Fibroblast of the aortic adventitia (primary cell): ENCODE results near the gene SPHK1. TPM values are rescaled to one million over a fixed set of nuclear protein-coding genes. Genes with fewer than 3 reads are reported as not detected.
"Not testable (repeated sequence)": the region's sequence is repeated elsewhere in the genome, so short reads cannot be mapped to it uniquely, and the experiment has no call there.

ENCODE experiments used
- DNase-seq: peaks from one replicate; pipeline ENCODE4 v3.0.0-alpha.2; 2010; ENCODE audit warnings: low read depth
- H3K4me3 ChIP-seq: 2 replicates; pipeline ENCODE4 v1.5.1; 2011; ENCODE audit warnings: low read depth, mild to moderate bottlenecking, control low read depth, low read length, moderate library complexity
- total RNA-seq: library from RNA; depleted of rRNA; stranded (reverse); fragments of >200 nt; gene quantifications from 2 replicates; pipeline ENCODE4 v1.2.3, GENCODE V29; 2012; ENCODE audit warnings: low replicate concordance
- TF ChIP-seq, protein P1 (sequence below): IDR thresholded peaks from 2 replicates; pipeline ENCODE4 v1.5.1; 2011; ENCODE audit warnings: mild to moderate bottlenecking, low read length, control low read depth, inconsistent platforms; ENCODE audit not compliant: insufficient read depth

SPHK1 gene
- total RNA-seq, 1 donor, result 31.7 TPM

DNA sequence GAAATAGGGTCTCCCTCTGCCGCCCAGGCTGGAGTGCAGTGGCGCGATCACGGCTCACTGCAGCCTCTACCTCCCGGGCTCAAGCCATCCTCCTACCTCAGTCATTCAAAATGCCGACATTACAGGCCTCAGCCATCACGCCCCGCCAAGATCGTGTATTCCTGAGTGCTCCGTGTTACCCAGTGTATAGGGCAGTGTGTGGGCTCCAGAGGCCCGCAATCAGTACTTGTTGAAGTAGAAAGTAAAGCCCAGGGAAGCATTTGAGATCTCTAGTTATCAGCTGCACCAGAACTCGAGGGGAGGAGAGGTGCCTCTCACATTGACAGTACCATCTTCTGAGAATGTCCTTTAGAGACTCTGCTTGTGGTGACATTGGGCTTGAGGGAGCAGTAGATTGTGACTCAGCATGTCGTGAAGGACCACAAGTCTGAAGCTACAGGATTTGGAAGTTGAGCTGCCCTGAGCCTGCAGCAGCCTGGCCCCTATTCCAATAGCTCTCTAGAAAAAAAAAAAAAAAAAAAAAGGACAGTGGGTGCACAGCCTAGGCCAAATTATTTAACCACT lies 29.6 kb upstream of the SPHK1 start:
- TF ChIP-seq, protein P1, sequence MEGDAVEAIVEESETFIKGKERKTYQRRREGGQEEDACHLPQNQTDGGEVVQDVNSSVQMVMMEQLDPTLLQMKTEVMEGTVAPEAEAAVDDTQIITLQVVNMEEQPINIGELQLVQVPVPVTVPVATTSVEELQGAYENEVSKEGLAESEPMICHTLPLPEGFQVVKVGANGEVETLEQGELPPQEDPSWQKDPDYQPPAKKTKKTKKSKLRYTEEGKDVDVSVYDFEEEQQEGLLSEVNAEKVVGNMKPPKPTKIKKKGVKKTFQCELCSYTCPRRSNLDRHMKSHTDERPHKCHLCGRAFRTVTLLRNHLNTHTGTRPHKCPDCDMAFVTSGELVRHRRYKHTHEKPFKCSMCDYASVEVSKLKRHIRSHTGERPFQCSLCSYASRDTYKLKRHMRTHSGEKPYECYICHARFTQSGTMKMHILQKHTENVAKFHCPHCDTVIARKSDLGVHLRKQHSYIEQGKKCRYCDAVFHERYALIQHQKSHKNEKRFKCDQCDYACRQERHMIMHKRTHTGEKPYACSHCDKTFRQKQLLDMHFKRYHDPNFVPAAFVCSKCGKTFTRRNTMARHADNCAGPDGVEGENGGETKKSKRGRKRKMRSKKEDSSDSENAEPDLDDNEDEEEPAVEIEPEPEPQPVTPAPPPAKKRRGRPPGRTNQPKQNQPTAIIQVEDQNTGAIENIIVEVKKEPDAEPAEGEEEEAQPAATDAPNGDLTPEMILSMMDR, result no peak
- H3K4me3 ChIP-seq, result no peak overlapping the region
- no peak for DNase-seq

DNA sequence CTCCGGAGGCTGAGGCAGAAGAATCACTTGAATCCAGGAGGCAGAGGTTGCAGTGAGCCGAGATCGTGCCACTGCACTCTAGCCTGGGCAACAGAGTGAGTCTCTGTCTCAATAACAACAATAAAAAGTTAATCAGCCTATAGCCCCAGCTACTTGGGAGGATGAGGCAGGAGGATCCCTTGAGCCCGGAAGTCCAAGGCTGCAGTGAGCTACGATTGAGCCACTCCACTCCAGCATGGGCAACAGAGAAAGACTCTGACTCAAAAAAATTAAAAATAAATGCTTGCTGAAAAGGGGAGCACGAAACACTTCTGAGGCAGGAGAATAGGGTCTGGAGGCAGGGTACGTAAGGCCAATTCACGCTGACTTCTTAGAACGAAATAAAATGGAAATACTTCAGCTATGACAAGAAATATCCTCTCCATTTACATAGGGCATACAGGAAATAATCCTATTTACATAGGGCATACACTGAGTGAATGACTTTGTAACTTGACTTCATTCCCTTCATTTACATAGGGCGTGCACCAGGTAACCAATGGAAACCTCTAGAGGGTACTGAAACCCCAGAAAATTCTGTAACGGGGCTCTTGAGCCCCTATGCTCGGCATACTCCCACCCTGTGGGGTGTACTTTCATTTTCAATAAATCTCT lies 27.5 kb upstream of the SPHK1 start:
- no peak overlapping the region for H3K4me3 ChIP-seq
- DNase-seq, result no peak
- TF ChIP-seq, protein P1, result no peak

DNA sequence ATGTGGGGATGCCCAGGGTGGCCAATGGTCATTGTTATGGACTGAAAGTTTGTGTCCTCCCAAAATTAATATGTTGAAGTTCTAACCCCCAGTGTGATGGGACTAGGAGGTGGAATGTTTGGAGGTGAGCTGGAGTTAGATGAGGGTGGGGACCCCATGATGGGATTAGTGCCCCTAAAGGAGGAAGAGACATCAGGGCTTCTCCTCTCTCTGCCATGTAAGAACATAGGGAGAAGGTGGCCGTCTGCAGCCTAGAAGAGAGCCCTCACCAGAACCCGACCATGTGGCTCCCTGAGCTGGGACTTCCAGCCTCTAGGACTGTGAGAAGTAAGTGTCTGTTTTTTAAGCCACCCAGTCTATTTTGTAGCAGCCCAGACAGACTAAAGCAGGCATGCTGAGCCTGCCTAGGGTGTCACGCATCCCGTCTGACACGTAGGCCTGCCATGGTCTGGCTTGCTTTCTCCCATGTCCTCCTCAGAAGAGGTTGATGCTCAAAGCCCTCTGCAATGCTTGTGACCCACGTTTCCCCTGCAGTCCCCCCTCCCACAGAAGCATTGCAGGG lies 26.7 kb upstream of the SPHK1 start:
- no peak overlapping the region for H3K4me3 ChIP-seq
- no peak for DNase-seq
- TF ChIP-seq, protein P1, result no peak

DNA sequence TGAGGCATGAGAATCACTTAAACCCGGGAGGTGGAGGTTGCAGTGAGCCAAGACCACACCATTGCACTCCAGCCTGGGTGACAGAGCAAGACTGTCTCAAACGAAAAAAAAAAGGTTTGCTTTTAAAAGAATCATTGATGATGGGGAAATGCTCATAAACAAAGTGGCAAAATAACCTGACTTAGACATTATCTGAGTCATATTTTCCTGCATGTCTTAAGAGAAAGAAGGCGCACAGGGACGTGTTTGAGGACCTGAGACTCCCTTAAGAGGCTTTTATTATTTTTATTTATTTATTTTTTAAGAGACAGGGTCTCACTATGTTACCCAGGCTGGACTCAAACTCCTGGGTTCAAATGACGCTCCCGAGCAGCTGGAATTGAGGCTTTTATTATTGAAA lies 25.0 kb upstream of the SPHK1 start:
- TF ChIP-seq, protein P1, result no peak
- no peak overlapping the region for H3K4me3 ChIP-seq
- DNase-seq, result no peak

DNA sequence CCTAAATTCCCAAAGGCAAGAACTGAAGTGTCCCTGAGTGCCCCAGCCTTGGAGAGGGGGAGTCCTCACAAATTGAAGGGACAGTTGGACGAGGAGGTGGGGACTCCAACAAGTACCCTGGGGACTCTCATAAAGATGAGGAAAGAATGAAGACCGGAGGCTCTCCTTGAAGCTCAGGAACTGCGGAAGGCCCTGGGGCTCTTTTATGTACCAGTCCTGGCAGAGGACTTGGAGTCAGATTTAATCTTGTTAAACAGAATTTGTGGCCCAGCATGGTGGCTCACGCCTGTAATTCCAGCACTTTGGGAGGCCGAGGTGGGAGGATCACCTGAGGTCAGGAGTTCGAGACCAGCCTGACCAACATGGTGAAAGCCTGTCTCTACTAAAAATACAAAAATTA lies 24.6 kb upstream of the SPHK1 start:
- not testable (repeated sequence) for DNase-seq, H3K4me3 ChIP-seq

DNA sequence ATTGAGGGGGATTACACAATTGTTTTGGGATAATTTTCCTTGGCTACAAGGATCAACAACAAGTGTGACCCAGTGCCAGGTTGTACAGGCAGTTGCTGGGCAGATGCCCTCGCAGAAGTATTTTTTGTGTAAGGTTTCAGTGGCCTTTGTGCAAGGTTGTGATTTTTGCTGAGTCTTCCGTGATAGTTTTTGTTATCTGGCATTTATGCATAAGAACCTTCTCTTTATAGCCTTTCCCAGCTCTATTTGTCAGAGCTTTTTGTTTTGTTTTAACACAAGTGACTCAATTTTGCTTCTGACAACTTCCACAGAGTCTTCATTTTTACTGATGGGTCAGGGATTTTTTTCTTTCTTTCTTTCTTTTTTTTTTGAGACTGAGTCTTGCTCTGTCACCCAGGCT lies 23.9 kb upstream of the SPHK1 start:
- H3K4me3 ChIP-seq, result no peak overlapping the region
- no peak for DNase-seq
- TF ChIP-seq, protein P1, result no peak

DNA sequence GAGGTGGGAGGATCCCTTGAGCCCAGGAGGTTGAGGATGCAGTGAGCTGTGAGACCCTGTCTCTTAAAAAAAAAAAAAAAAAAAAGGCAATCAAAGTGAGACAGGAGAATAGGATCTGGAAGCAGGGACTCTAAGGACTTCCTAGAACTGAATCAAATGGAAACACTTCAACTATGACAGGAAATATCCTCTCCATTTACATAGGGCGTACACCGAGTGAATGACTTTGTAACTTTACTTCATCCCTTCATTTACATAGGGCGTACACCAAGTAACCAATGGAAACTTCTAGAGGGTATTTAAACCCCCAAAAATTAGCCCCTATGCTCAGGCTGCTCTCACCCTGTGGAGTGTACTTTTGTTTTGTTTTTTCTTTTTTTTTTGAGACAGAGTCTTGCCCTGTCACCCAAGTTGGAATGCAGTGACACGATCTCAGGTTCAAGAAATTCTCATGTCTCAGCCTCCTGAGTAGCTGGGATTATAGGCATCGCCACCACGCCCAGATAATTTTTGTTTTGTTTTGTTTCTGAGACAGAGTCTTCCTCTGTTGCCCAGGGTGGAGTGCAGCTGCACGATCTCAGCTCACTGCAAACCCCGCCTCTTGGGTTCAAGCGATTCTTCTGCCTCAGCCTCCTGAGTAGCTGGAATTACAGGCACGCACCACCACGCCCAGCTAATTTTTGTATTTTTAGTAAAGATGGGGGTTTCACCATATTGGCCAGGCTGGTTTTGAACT lies 21.1 kb upstream of the SPHK1 start:
- TF ChIP-seq, protein P1, result no peak
- no peak overlapping the region for H3K4me3 ChIP-seq
- DNase-seq, result no peak
